Uterus (tissue), 2 donors: Measurements from ENCODE around the gene GALNT4.

ENCODE experiments used
- CTCF ChIP-seq, 4 experiments: fragments of 200-600 bp in 2 of 4; fragments of 450-650 bp in 2 of 4; sonication (generic) in 2 of 4; IDR thresholded peaks; one replicate each; pipeline ENCODE4 v1.5.1; 2016 to 2019; ENCODE audit warnings: antibody characterized with exemption in 4 of 4, mild to moderate bottlenecking in 2 of 4, moderate library complexity in 1 of 4
- POLR2A ChIP-seq, 2 donors: fragments of 450-650 bp; IDR thresholded peaks; one replicate each; pipeline ENCODE4 v1.6.1; 2016; ENCODE audit warnings: antibody characterized with exemption in 2 of 2, mild to moderate bottlenecking in 1 of 2, moderate library complexity in 1 of 2

DNA sequence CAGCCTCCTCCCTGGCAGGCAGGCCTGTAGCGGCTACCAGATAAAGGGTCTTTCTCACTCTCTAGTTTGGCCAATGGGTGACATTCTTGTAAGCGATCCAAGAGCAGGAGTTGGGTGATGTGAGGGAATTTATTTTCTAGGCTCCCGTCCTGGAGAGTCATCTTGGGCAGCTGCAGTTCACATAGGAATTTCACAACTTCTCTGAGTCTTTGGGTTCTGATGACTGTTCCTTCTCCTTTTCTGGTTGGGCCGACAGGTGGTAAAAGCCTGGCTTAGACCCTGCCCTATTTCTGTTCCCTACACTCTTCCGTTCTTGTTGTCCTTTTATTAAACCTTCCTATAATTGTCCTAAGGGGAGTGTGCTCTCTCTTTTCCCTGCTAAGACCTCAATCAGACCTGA, 43.9 kb upstream of the GALNT4 start:
- TF ChIP-seq CTCF (IDR thresholded peaks at IDR 0.05) (no peak), POLR2A (IDR thresholded peaks at IDR 0.05) (no peak)
